Neural cell (in vitro differentiated cells): ENCODE data around the gene TSPAN9. TPM values are rescaled to one million over a fixed set of nuclear protein-coding genes. Genes with fewer than 3 reads are reported as not detected.

Source experiments
- H2AFZ ChIP-seq: fragments of 200-600, 300-800 bp; sonication (generic), shearing (Covaris generic); 2 replicates; pipeline ENCODE4 v1.6.0; 2014; ENCODE audit warnings: low read depth, mild to moderate bottlenecking, antibody characterized with exemption, low read length, moderate library complexity
- H3F3A ChIP-seq: fragments of 200-600 bp; shearing (Covaris generic); 2 replicates; pipeline ENCODE4 v1.6.1; 2016; ENCODE audit warnings: mild to moderate bottlenecking, moderate library complexity, mixed read lengths, antibody characterized with exemption, low read length; ENCODE audit not compliant: insufficient read depth, poor library complexity, severe bottlenecking
- H3K27ac ChIP-seq: fragments of 200-600, 300-800 bp; sonication (generic), shearing (Covaris generic); 2 replicates; pipeline ENCODE4 v1.5.1; 2014; ENCODE audit warnings: mild to moderate bottlenecking, low read length, moderate library complexity
- H3K27me3 ChIP-seq: fragments of 300-800, 200-600 bp; sonication (generic), shearing (Covaris generic); 2 replicates; pipeline ENCODE4 v1.6.0; 2014; ENCODE audit warnings: mild to moderate bottlenecking, low read depth, low read length, moderate library complexity; ENCODE audit not compliant: insufficient read depth
- H3K36me3 ChIP-seq: fragments of 300-800, 200-600 bp; sonication (generic), shearing (Covaris generic); 2 replicates; pipeline ENCODE4 v1.5.1; 2014; ENCODE audit warnings: mild to moderate bottlenecking, antibody characterized with exemption, low read length, moderate library complexity; ENCODE audit not compliant: insufficient read depth
- H3K4me2 ChIP-seq: fragments of 300-800, 200-600 bp; sonication (generic), shearing (Covaris generic); 2 replicates; pipeline ENCODE4 v1.6.0; 2014; ENCODE audit warnings: mild to moderate bottlenecking, low read length
- H3K4me3 ChIP-seq: fragments of 300-800, 200-600 bp; sonication (generic), shearing (Covaris generic); 2 replicates; pipeline ENCODE4 v1.5.1; 2014; ENCODE audit warnings: mild to moderate bottlenecking, low read length, moderate library complexity
- H3K79me2 ChIP-seq: fragments of 200-600 bp; shearing (Covaris generic); replicated peaks from 2 replicates; pipeline ENCODE4 v1.6.0; 2014; ENCODE audit warnings: mild to moderate bottlenecking, low read length, moderate library complexity; ENCODE audit not compliant: insufficient read depth
- H3K9ac ChIP-seq: fragments of 300-800, 200-600 bp; sonication (generic), shearing (Covaris generic); 2 replicates; pipeline ENCODE4 v1.6.1; 2016; ENCODE audit warnings: mild to moderate bottlenecking, low read length, mixed read lengths
- H3K9me2 ChIP-seq: fragments of 200-600 bp; shearing (Covaris generic); 2 replicates; pipeline ENCODE4 v1.6.1; 2016; ENCODE audit warnings: mild to moderate bottlenecking, low read length, mixed read lengths; ENCODE audit not compliant: insufficient read depth
- H3K9me3 ChIP-seq: fragments of 200-600, 300-800 bp; sonication (generic), shearing (Covaris generic); 2 replicates; pipeline ENCODE4 v1.6.1; 2016; ENCODE audit warnings: mild to moderate bottlenecking, mixed run types, low read length, moderate library complexity, mixed read lengths
- H4K20me1 ChIP-seq: fragments of 200-600 bp; shearing (Covaris generic); 2 replicates; pipeline ENCODE4 v1.6.1; 2016; ENCODE audit warnings: mild to moderate bottlenecking, mixed run types; ENCODE audit not compliant: insufficient read depth
- CTCF ChIP-seq: fragments of 450-650 bp; IDR thresholded peaks from 2 replicates; pipeline ENCODE4 v1.5.1; 2014; ENCODE audit warnings: antibody characterized with exemption, mild to moderate bottlenecking, moderate library complexity; ENCODE audit not compliant: poor library complexity, severe bottlenecking
- EP300 ChIP-seq: fragments of 450-650 bp; conservative IDR thresholded peaks from 2 replicates; pipeline ENCODE4 v1.6.1; 2014; ENCODE audit warnings: antibody characterized with exemption, mild to moderate bottlenecking, moderate library complexity; ENCODE audit not compliant: poor library complexity, severe bottlenecking
- EZH2 ChIP-seq: fragments of 200-600, 300-800 bp; shearing (Covaris generic), sonication (generic); IDR thresholded peaks from 2 replicates; pipeline ENCODE4 v1.6.1; 2014; ENCODE audit warnings: antibody characterized with exemption, low read length, borderline replicate concordance, mild to moderate bottlenecking; ENCODE audit not compliant: insufficient read depth, poor library complexity, severe bottlenecking
- MXI1 ChIP-seq: fragments of 450-650 bp; conservative IDR thresholded peaks from 2 replicates; pipeline ENCODE4 v1.6.1; 2014; ENCODE audit warnings: antibody characterized with exemption, mild to moderate bottlenecking; ENCODE audit not compliant: poor library complexity, severe bottlenecking
- POLR2AphosphoS5 ChIP-seq: IDR thresholded peaks from 2 replicates; pipeline ENCODE4 v1.6.1; 2012
- RAD21 ChIP-seq: fragments of 450-650 bp; conservative IDR thresholded peaks from 2 replicates; pipeline ENCODE4 v1.6.1; 2014; ENCODE audit warnings: antibody characterized with exemption, mild to moderate bottlenecking, moderate library complexity
- REST ChIP-seq: IDR thresholded peaks from 2 replicates; pipeline ENCODE4 v1.6.1; 2012; ENCODE audit warnings: borderline replicate concordance
- SMC3 ChIP-seq: fragments of 450-650 bp; conservative IDR thresholded peaks from 2 replicates; pipeline ENCODE4 v1.6.1; 2014; ENCODE audit warnings: antibody characterized with exemption, mild to moderate bottlenecking, moderate library complexity; ENCODE audit not compliant: poor library complexity
- TAF1 ChIP-seq: IDR thresholded peaks from 2 replicates; pipeline ENCODE4 v1.6.1; 2012; ENCODE audit warnings: low read depth
- polyA plus RNA-seq: library from polyadenylated mRNA; depleted of rRNA; stranded (reverse); fragments of >200 nt; gene quantifications from 2 replicates; pipeline ENCODE4 v1.2.3, GENCODE V29; 2014

TSPAN9 gene
- polyA plus RNA-seq, 1 donor from 2014 or later: 11.9 TPM

GRCh38 chr12:3087758-3088650 lies 10.8 kb downstream of the TSPAN9 start:
- no peak overlapping the region for H3K27ac ChIP-seq
- H4K20me1 ChIP-seq: no peaks in the 10 kb centered on the region
- H3K9ac ChIP-seq: no peak overlapping the region
- H3K36me3 ChIP-seq: no peaks in the 10 kb centered on the region
- no peak overlapping the region for H3K4me3 ChIP-seq
- H3K4me2 ChIP-seq: no peak overlapping the region
- no peaks in the 10 kb centered on the region for H3K9me2 ChIP-seq
- TF ChIP-seq POLR2AphosphoS5: no peak
- no peak for TF ChIP-seq EZH2
- TF ChIP-seq RAD21: no peak
- no peak for TF ChIP-seq CTCF
- no peak for TF ChIP-seq REST
- no peak for TF ChIP-seq MXI1
- TF ChIP-seq SMC3: no peak
- no peak for TF ChIP-seq EP300
- no peak for TF ChIP-seq TAF1
- H3F3A ChIP-seq: no peaks in the 10 kb centered on the region
- H3K79me2 ChIP-seq: no peaks in the 10 kb centered on the region
- H3K27me3 ChIP-seq: no peaks in the 10 kb centered on the region
- H3K9me3 ChIP-seq: no peaks in the 10 kb centered on the region
- no peak overlapping the region for H2AFZ ChIP-seq

- H3K27me3 ChIP-seq: no peaks in the 10 kb centered on the region
- H4K20me1 ChIP-seq: no peaks in the 10 kb centered on the region
- no peak overlapping the region for H3K4me3 ChIP-seq
- H3K27ac ChIP-seq: no peak overlapping the region
- no peak for TF ChIP-seq EP300
- TF ChIP-seq TAF1: no peak
- no peak for TF ChIP-seq EZH2
- TF ChIP-seq CTCF: no peak
- no peak for TF ChIP-seq SMC3
- no peak for TF ChIP-seq RAD21
- no peaks in the 10 kb centered on the region for H3K79me2 ChIP-seq
- no peak overlapping the region for H3K9ac ChIP-seq
- no peaks in the 10 kb centered on the region for H3K36me3 ChIP-seq
- no peaks in the 10 kb centered on the region for H3K9me3 ChIP-seq
- no peaks in the 10 kb centered on the region for H3F3A ChIP-seq
- no peak overlapping the region for H3K4me2 ChIP-seq
- no peak overlapping the region for H2AFZ ChIP-seq
- H3K9me2 ChIP-seq: no peaks in the 10 kb centered on the region
Observed at GRCh38 chr12:3089588-3089987, 12.4 kb downstream of the TSPAN9 start.
